ENCODE results near the gene SORCS2. TPM values are rescaled to one million over a fixed set of nuclear protein-coding genes. Genes with fewer than 3 reads are reported as not detected.

Gene SORCS2
- total RNA-seq, 1 donor from 2014 or later: 13.4 TPM

DNA sequence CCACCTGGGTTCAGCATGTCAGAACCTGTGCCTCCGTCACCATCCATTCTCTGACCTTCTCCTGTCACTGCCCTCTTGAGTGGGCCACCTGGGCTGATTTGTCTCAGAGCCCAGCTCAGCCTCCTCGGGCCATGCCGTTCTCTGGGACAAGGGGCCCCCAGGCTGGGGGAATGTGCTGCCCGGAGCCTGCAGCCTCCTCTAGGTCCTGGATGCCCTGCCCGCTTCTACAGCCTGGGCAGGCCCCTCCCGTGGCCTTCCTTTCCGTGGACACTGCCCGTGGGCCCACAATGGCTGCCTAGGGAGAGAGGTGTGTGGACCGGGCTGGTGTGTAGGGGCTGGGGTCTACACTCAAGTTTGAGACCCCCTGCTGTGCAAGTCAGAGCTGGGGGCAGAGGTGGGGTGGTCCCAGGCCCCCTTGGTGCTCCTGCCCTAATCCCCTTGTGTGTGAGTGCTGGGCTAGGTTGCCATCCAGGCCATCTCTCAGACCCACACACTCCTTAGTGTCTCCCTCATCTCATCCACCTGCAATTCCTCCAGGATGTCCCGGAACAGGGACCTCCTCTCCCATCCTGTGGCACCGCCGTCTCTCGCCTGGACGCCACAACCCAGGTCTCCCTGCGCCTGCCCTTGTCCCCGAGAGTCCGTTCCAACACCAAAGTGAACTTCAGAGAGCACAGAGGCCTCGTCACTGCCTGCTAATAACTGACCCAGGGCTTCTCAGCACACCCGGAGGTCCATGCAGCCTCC is 230.0 kb downstream of the SORCS2 start:
- H3K27ac Mint-ChIP-seq: no peak overlapping the region
- TF ChIP-seq, protein P1, sequence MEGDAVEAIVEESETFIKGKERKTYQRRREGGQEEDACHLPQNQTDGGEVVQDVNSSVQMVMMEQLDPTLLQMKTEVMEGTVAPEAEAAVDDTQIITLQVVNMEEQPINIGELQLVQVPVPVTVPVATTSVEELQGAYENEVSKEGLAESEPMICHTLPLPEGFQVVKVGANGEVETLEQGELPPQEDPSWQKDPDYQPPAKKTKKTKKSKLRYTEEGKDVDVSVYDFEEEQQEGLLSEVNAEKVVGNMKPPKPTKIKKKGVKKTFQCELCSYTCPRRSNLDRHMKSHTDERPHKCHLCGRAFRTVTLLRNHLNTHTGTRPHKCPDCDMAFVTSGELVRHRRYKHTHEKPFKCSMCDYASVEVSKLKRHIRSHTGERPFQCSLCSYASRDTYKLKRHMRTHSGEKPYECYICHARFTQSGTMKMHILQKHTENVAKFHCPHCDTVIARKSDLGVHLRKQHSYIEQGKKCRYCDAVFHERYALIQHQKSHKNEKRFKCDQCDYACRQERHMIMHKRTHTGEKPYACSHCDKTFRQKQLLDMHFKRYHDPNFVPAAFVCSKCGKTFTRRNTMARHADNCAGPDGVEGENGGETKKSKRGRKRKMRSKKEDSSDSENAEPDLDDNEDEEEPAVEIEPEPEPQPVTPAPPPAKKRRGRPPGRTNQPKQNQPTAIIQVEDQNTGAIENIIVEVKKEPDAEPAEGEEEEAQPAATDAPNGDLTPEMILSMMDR (conservative IDR thresholded peaks at IDR 0.05): no peak
- H3K4me3 Mint-ChIP-seq: no peak overlapping the region
- peaks cover 2% of the 10 kb centered on the region for H3K4me1 Mint-ChIP-seq (ENCODE audit: unreplicated experiment)
- H3K36me3 Mint-ChIP-seq: no peaks in the 10 kb centered on the region
- H3K9me3 Mint-ChIP-seq: no peaks in the 10 kb centered on the region
- H3K27me3 Mint-ChIP-seq: no peaks in the 10 kb centered on the region
- DNase-seq (ENCODE audit: extremely low spot score, unreplicated experiment): peak; percentile 58

DNA sequence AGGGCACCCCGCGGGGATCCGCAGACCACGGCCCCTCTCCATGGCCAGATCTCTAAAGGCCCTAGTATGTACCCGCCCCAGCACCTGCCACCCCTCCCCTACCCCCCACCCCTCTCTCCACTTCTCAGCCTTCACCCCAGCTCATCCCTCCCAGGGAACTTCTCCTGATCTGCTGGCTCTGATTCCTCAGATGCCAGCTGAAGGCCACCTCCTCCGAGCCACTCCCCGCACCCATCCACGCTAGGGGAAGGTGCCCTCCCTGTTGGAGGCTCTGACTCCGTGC is 230.5 kb downstream of the SORCS2 start:
- peaks cover 5% of the 10 kb centered on the region for H3K4me1 Mint-ChIP-seq (ENCODE audit: unreplicated experiment)
- no peak for DNase-seq (ENCODE audit: extremely low spot score, unreplicated experiment)
- H3K36me3 Mint-ChIP-seq: no peaks in the 10 kb centered on the region
- no peak overlapping the region for H3K4me3 Mint-ChIP-seq
- H3K27me3 Mint-ChIP-seq: no peaks in the 10 kb centered on the region
- H3K27ac Mint-ChIP-seq: no peak overlapping the region
- TF ChIP-seq, protein P1 (conservative IDR thresholded peaks at IDR 0.05): no peak
- H3K9me3 Mint-ChIP-seq: no peaks in the 10 kb centered on the region

DNA sequence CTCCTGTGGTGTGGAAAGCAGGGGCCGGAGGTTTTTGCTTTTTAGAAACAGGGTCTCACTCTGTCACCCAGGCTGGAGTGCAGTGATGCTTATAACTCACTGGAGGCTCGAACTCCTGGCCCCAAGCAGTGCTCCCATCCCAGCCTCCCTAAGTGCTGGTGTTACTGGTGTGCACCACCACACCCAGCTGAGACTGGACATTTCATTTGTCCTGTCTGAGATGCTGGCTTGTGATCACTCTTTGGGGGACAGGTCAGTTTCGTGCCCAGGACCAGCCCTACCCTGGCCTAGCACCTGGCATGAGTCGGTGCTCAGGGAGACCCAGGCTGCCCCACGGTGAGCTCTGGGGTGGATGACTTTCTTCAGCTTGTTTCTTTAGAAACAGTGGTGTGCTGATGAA is 231.1 kb downstream of the SORCS2 start:
- DNase-seq (ENCODE audit: extremely low spot score, unreplicated experiment): no peak
- TF ChIP-seq, protein P1 (conservative IDR thresholded peaks at IDR 0.05): no peak
- Mint-ChIP-seq H3K27me3 (no peaks in the 10 kb centered on the region), H3K4me3 (no peak overlapping the region), H3K36me3 (no peaks in the 10 kb centered on the region), H3K27ac (no peak overlapping the region), H3K4me1 (ENCODE audit: unreplicated experiment) (peaks cover 9% of the 10 kb centered on the region), H3K9me3 (no peaks in the 10 kb centered on the region)

DNA sequence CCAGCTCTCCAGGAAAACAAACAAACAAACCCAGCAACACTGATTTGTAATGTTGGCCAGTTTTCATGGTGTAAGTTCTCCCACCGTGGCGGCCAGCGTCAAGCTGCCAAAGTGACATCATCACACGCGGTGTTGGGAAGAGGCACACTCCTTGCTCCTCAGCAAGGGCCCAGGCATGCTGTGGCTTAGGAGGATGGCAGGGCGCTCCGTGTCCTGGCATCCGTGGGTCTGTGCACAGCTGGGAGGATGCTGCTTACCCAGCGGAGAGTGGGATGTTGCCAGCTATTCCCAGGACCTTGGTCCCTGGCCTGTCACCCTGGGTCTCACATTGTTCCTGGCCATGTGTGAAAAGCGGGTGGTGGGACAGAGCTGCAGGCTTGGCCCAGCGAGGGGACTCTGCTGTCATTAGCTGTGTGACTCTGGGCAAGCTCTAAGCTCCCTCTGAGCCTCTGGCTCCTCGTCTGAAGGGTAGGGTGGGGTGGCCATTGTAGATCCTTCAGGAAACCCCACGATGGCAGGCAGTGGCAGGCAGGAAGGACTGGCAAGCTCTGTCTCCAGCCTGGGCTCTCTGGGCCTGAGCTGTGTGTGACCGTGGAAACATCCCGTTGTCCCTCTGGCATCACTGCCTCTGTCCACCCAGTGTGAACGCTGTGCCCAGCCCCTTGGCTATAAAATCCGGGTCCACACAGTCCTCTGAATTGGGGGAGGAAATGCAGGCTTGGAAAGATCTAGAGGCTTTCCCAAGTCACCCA is 231.6 kb downstream of the SORCS2 start:
- Mint-ChIP-seq H3K4me1 (ENCODE audit: unreplicated experiment) (peaks cover 15% of the 10 kb centered on the region), H3K36me3 (no peaks in the 10 kb centered on the region), H3K9me3 (no peaks in the 10 kb centered on the region), H3K27ac (no peak overlapping the region), H3K4me3 (no peak overlapping the region), H3K27me3 (no peaks in the 10 kb centered on the region)
- DNase-seq (ENCODE audit: extremely low spot score, unreplicated experiment): peak; percentile 62
- TF ChIP-seq, protein P1 (conservative IDR thresholded peaks at IDR 0.05): no peak

DNA sequence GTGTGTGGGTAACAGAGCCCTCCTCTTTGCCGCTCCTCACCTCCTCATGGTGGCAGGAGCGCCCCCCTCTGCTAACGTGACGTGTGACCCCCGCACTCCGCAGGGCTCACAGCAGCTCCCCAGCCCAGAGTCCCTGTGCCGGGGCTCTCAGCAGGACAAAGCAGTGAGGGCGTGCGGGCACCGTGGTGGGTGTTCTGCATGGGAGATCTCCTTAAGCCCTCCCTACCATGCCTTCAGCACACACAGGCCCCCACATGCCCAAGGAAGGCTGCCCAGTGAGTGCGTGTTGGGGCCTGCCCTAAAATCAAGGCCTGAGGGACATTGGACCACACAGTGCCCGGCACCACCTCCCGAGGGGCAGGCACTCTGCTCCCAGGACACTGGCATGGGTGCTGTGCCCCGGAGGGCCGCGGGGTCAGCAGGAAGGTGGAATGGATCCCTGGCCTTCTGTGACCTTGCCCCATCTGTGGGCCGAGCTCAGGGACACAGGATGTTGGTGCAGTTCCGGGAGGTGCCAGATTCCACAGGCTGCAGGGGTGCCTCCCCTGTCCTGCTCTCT is 232.3 kb downstream of the SORCS2 start:
- TF ChIP-seq, protein P1 (conservative IDR thresholded peaks at IDR 0.05): no peak
- Mint-ChIP-seq H3K4me3 (no peak overlapping the region), H3K27ac (no peak overlapping the region), H3K4me1 (ENCODE audit: unreplicated experiment) (peaks cover 20% of the 10 kb centered on the region), H3K27me3 (no peaks in the 10 kb centered on the region), H3K9me3 (no peaks in the 10 kb centered on the region), H3K36me3 (no peaks in the 10 kb centered on the region)
- peak; percentile 67 for DNase-seq (ENCODE audit: extremely low spot score, unreplicated experiment)
